ENCODE data around the gene SLC22A7. TPM values are rescaled to one million over a fixed set of nuclear protein-coding genes. Genes with fewer than 3 reads are reported as not detected.

Gene SLC22A7
- total RNA-seq, 1 donor from 2014 or later: not detected

DNA sequence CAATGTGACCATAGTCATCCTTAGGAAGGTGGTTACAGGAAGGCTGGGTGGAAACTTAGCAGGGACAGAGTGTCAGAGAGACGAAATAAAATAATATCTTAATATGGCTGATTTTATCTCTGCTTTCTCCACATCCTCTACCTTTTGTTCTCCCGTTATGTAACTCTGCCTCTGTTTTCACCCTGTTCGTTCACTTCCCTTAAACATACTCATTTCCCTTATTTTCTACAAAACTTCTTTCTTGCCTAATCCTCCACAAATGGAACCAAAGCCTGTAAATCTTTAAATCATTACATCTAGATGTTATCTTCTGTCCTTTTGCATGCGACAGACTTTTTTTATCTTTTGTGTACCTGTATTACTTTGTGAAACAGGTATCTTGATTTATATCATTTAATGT, 33.8 kb downstream of the SLC22A7 start:
- no peak overlapping the region for H3K4me3 Mint-ChIP-seq (ENCODE audit: unreplicated experiment)
- TF ChIP-seq, protein P1, sequence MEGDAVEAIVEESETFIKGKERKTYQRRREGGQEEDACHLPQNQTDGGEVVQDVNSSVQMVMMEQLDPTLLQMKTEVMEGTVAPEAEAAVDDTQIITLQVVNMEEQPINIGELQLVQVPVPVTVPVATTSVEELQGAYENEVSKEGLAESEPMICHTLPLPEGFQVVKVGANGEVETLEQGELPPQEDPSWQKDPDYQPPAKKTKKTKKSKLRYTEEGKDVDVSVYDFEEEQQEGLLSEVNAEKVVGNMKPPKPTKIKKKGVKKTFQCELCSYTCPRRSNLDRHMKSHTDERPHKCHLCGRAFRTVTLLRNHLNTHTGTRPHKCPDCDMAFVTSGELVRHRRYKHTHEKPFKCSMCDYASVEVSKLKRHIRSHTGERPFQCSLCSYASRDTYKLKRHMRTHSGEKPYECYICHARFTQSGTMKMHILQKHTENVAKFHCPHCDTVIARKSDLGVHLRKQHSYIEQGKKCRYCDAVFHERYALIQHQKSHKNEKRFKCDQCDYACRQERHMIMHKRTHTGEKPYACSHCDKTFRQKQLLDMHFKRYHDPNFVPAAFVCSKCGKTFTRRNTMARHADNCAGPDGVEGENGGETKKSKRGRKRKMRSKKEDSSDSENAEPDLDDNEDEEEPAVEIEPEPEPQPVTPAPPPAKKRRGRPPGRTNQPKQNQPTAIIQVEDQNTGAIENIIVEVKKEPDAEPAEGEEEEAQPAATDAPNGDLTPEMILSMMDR (IDR thresholded peaks at IDR 0.05): no peak
- no peak overlapping the region for H3K27ac Mint-ChIP-seq (ENCODE audit: unreplicated experiment)
- no peaks in the 10 kb centered on the region for H3K27me3 Mint-ChIP-seq (ENCODE audit: unreplicated experiment)
- H3K36me3 Mint-ChIP-seq (ENCODE audit: unreplicated experiment): no peaks in the 10 kb centered on the region
- no peaks in the 10 kb centered on the region for H3K4me1 Mint-ChIP-seq (ENCODE audit: unreplicated experiment)
- no peak for DNase-seq (ENCODE audit: extremely low spot score, unreplicated experiment)
- H3K9me3 Mint-ChIP-seq (ENCODE audit: unreplicated experiment): no peaks in the 10 kb centered on the region

DNA sequence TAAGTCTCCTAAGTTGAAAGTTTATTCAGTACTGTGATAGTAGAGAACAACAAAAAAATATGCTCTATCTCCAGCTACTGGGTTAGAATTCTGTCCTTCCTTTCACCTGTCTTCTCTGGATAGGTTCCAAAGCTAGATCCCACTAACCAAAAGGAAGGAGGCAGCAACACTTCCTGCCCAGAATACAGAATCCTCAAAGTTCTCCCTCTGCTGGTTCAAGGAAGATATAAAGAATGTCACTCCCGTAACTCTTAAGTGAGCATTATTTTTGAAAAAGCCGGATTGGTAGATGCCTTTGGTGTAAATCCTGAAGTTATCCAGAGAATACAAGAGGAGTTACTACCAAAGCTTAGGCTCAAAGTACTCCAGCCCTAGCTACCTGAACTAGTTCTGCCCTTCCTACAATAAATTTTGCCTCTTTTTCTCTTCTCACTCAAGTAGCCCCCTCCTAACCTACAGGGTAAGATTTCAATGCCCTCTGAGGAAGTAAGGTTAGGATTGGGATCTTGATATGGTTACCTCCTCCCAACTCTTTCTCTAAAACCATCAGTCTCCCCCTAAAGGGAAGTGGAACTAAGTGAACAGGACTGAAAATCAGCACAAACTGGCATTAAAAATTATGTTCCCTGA, 36.5 kb downstream of the SLC22A7 start:
- Mint-ChIP-seq H3K27me3 (ENCODE audit: unreplicated experiment) (no peaks in the 10 kb centered on the region), H3K9me3 (ENCODE audit: unreplicated experiment) (no peaks in the 10 kb centered on the region), H3K36me3 (ENCODE audit: unreplicated experiment) (peaks cover 16% of the 10 kb centered on the region), H3K27ac (ENCODE audit: unreplicated experiment) (no peak overlapping the region), H3K4me3 (ENCODE audit: unreplicated experiment) (no peak overlapping the region), H3K4me1 (ENCODE audit: unreplicated experiment) (no peaks in the 10 kb centered on the region)
- TF ChIP-seq, protein P1 (IDR thresholded peaks at IDR 0.05): peak; percentile 74
- no peak for DNase-seq (ENCODE audit: extremely low spot score, unreplicated experiment)

DNA sequence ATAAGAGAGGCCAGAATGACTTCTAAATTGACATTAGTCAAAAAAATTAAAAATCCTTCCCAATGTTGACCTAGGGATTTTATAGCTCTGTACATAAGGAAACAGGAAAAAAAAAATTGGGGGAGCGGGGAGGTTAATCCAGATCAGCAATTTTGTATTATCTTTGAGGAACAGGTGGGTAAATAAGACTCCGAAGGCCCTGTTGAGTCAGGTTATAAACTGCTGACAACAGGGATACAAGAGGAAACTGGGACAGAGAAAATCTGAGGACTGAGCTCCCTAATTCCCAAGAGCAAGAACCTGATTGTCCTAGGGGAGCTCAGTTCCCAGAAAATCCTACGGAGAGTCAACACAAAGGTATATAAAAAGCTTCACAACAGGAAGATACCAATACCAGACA, 37.4 kb downstream of the SLC22A7 start:
- no peaks in the 10 kb centered on the region for H3K27me3 Mint-ChIP-seq (ENCODE audit: unreplicated experiment)
- no peaks in the 10 kb centered on the region for H3K4me1 Mint-ChIP-seq (ENCODE audit: unreplicated experiment)
- TF ChIP-seq, protein P1 (IDR thresholded peaks at IDR 0.05): no peak
- no peak overlapping the region for H3K4me3 Mint-ChIP-seq (ENCODE audit: unreplicated experiment)
- H3K36me3 Mint-ChIP-seq (ENCODE audit: unreplicated experiment): peaks cover 22% of the 10 kb centered on the region
- DNase-seq (ENCODE audit: extremely low spot score, unreplicated experiment): no peak
- no peaks in the 10 kb centered on the region for H3K9me3 Mint-ChIP-seq (ENCODE audit: unreplicated experiment)
- no peak overlapping the region for H3K27ac Mint-ChIP-seq (ENCODE audit: unreplicated experiment)

DNA sequence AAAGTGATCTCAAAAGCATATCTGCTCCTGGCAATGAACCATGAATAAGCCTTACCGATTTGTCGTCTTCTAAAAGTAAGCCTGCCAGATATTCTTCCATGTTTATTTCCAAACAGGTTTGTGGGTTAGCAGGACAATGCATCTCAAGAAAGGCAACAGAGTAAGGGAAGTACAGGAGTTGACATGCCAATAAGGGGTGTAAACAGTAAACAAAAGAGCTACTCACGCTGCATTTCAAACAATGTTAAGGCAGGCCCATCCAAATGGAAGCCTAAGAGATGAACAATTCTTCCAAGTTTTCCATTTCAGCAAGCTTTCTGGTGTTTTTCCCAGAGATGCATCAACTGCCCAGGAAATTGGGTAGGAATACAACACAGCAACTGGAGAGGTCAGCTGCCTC, 38.3 kb downstream of the SLC22A7 start:
- Mint-ChIP-seq H3K27me3 (ENCODE audit: unreplicated experiment) (no peaks in the 10 kb centered on the region), H3K9me3 (ENCODE audit: unreplicated experiment) (no peaks in the 10 kb centered on the region), H3K27ac (ENCODE audit: unreplicated experiment) (no peak overlapping the region), H3K4me3 (ENCODE audit: unreplicated experiment) (no peak overlapping the region), H3K36me3 (ENCODE audit: unreplicated experiment) (peaks cover 30% of the 10 kb centered on the region), H3K4me1 (ENCODE audit: unreplicated experiment) (no peaks in the 10 kb centered on the region)
- no peak for DNase-seq (ENCODE audit: extremely low spot score, unreplicated experiment)
- TF ChIP-seq, protein P1 (IDR thresholded peaks at IDR 0.05): no peak

DNA sequence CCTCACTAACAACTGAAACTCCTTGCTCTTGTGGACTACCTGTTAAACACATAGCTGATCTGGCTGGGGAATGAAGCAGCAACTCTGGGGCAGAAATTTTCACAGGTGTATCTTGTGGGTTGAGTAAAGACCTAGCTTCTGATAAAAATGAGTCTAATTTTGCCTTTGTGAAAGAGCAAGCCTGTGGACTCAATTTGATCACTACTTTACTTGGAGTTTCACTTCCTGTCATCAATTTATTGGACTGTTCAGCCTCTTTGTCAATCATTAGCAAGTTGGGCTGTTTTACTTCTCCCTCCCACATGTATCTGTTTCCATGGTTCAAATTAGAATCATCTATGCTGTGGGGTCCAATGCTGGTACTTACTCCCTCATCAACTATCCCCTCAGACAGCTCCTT, 40.2 kb downstream of the SLC22A7 start:
- Mint-ChIP-seq H3K36me3 (ENCODE audit: unreplicated experiment) (peaks cover 45% of the 10 kb centered on the region), H3K4me3 (ENCODE audit: unreplicated experiment) (no peak overlapping the region), H3K9me3 (ENCODE audit: unreplicated experiment) (no peaks in the 10 kb centered on the region), H3K27ac (ENCODE audit: unreplicated experiment) (no peak overlapping the region), H3K27me3 (ENCODE audit: unreplicated experiment) (no peaks in the 10 kb centered on the region), H3K4me1 (ENCODE audit: unreplicated experiment) (no peaks in the 10 kb centered on the region)
- TF ChIP-seq, protein P1 (IDR thresholded peaks at IDR 0.05): no peak
- DNase-seq (ENCODE audit: extremely low spot score, unreplicated experiment): no peak

Measured in osteocyte (in vitro differentiated cells).